Measurements from ENCODE around the gene CENPV.

GRCh38 chr17:16379654-16380053 lies 26.4 kb upstream of the CENPV start:
- TF ChIP-seq GATA3 (IDR thresholded peaks at IDR 0.05; ENCODE audit: low read depth, low read length): no peak
- TF ChIP-seq GATA2 (IDR thresholded peaks at IDR 0.05; ENCODE audit: low read depth, low read length): no peak

Data from SH-SY5Y (cell line).